PC-9 (cell line): ENCODE measurements around the gene SLC8A2. TPM values are rescaled to one million over a fixed set of nuclear protein-coding genes. Genes with fewer than 3 reads are reported as not detected.

Experiments used
- BruUV-seq: library from RNA; stranded (reverse); fragments of 400-500 nt; replicated peaks from 2 replicates; lab custom pipeline; 2021; lab: Mats Ljungman, UMichigan
- CTCF ChIA-PET: fragments of 300-600 bp; sonication (Branson Sonifier 250); formaldehyde crosslinking; loops from one replicate; lab custom pipeline; 2022; ENCODE audit warnings: antibody characterized with exemption; lab: Charles Lee
- POLR2A ChIA-PET: fragments of 300-600 bp; sonication (Branson Sonifier 250); formaldehyde crosslinking; loops from one replicate; lab custom pipeline; 2022; ENCODE audit warnings: antibody characterized with exemption; ENCODE audit not compliant: unreplicated experiment; lab: Charles Lee
- DNase-seq, 2 experiments: peaks; one replicate each; pipeline versions ENCODE4 v3.0.0 to v3.0.0-alpha.2; 2015 to 2022; ENCODE audit warnings: mixed read lengths in 1 of 2
- H2AFZ ChIP-seq: fragments of 200-600 bp; sonication (generic); 2 replicates; pipeline ENCODE4 v1.8.1; 2017; ENCODE audit warnings: antibody characterized with exemption
- H3F3A ChIP-seq: fragments of 200-600 bp; sonication (generic); 2 replicates; pipeline ENCODE4 v1.8.1; 2017; ENCODE audit warnings: antibody characterized with exemption, mild to moderate bottlenecking, low read depth; ENCODE audit not compliant: insufficient read depth
- H3K27ac ChIP-seq: fragments of 200-600 bp; sonication (generic); 2 replicates; pipeline ENCODE4 v1.6.1; 2016; ENCODE audit warnings: mixed run types
- H3K27me3 ChIP-seq: fragments of 200-600 bp; sonication (generic); 2 replicates; pipeline ENCODE4 v1.6.1; 2016; ENCODE audit warnings: low read depth, mixed run types; ENCODE audit not compliant: insufficient read depth
- H3K36me3 ChIP-seq: fragments of 200-600 bp; sonication (generic); 2 replicates; pipeline ENCODE4 v1.6.1; 2016; ENCODE audit warnings: low read depth, mixed run types
- H3K4me1 ChIP-seq: fragments of 200-600 bp; sonication (generic); replicated peaks from 2 replicates; pipeline ENCODE4 v1.6.1; 2016; ENCODE audit warnings: mixed run types; ENCODE audit not compliant: insufficient read depth
- H3K4me2 ChIP-seq: fragments of 200-600 bp; sonication (generic); 2 replicates; pipeline ENCODE4 v1.6.1; 2017; ENCODE audit warnings: mixed run types
- H3K4me3 ChIP-seq: fragments of 200-600 bp; sonication (generic); 2 replicates; pipeline ENCODE4 v1.6.1; 2016; ENCODE audit warnings: mixed run types
- H3K79me2 ChIP-seq: fragments of 200-600 bp; sonication (generic); 2 replicates; pipeline ENCODE4 v1.6.1; 2017; ENCODE audit warnings: low read depth, mixed run types
- H3K9me2 ChIP-seq: fragments of 200-600 bp; sonication (generic); 2 replicates; pipeline ENCODE4 v1.8.1; 2017; ENCODE audit warnings: mild to moderate bottlenecking; ENCODE audit not compliant: insufficient read depth
- H3K9me3 ChIP-seq: fragments of 200-600 bp; sonication (generic); 2 replicates; pipeline ENCODE4 v1.8.1; 2016; ENCODE audit warnings: low read depth; ENCODE audit not compliant: insufficient read depth
- H4K20me1 ChIP-seq: fragments of 200-600 bp; sonication (generic); 2 replicates; pipeline ENCODE4 v1.8.1; 2017; ENCODE audit not compliant: insufficient read depth
- CTCF ChIP-seq: fragments of 200-600 bp; sonication (generic); conservative IDR thresholded peaks from 2 replicates; pipeline ENCODE4 v1.6.1; 2017; ENCODE audit warnings: mixed run types, antibody characterized with exemption, mild to moderate bottlenecking, moderate library complexity
- EZH2 ChIP-seq: fragments of 200-600 bp; sonication (generic); IDR thresholded peaks from 2 replicates; pipeline ENCODE4 v1.8.0; 2017; ENCODE audit warnings: antibody characterized with exemption, low read depth
- intact Hi-C: fragments of 100-400 bp; cut with micrococcal nuclease; formaldehyde crosslinking; loops from one replicate; pipeline ENCODE4 v1.10.0; 2022; ENCODE audit not compliant: unreplicated experiment
- total RNA-seq: library from RNA; stranded (reverse); gene quantifications from 2 replicates; pipeline ENCODE4 v1.2.3, GENCODE V29; 2021

Gene SLC8A2
- total RNA-seq, 1 experiment from 2014 or later = not detected

- DNase-seq = no peak
- no TSS peak for BruUV-seq
- Histone ChIP-seq H2AFZ (no peak overlapping the region), H3K9me3 (no peaks in the 10 kb centered on the region), H3K27me3 (no peaks in the 10 kb centered on the region), H3K79me2 (peaks cover 53% of the 10 kb centered on the region), H3K4me2 (no peak overlapping the region), H3K4me1 (peaks cover 14% of the 10 kb centered on the region), H3F3A (no peaks in the 10 kb centered on the region), H4K20me1 (peaks cover 22% of the 10 kb centered on the region), H3K4me3 (no peak overlapping the region), H3K36me3 (no peaks in the 10 kb centered on the region), H3K9me2 (no peaks in the 10 kb centered on the region), H3K27ac (no peak overlapping the region)
- ChIA-PET CTCF (interaction anchor here (0.6 kb wide), 1 partner anchor 77 kb away, joined by 3 read pairs; no protein-coding TSS in a partner anchor), POLR2A (interaction anchor here (0.6 to 0.7 kb wide), 2 partner anchors 14 to 44 kb away, joined by 4 to 6 read pairs; no protein-coding TSS in a partner anchor)
- intact Hi-C loops = no loop called here
- no peak for TF ChIP-seq EZH2
- TF ChIP-seq CTCF = no peak
These were observed 37.0 kb upstream of the SLC8A2 start for GRCh38 chr19:47508721-47509120.

GRCh38 chr19:47507924-47508553 is 36.3 kb upstream of the SLC8A2 start:
- TF ChIP-seq EZH2 (no peak), CTCF (no peak)
- peaks cover 25% of the 10 kb centered on the region for H4K20me1 ChIP-seq
- no TSS peak for BruUV-seq

GRCh38 chr19:47507012-47507411 is 35.3 kb upstream of the SLC8A2 start:
- Histone ChIP-seq H3K4me3 (no peak overlapping the region), H3K27ac (no peak overlapping the region), H3K79me2 (peaks cover 36% of the 10 kb centered on the region), H3K36me3 (no peaks in the 10 kb centered on the region), H3K4me2 (no peak overlapping the region), H3K9me3 (no peaks in the 10 kb centered on the region), H3K9me2 (no peaks in the 10 kb centered on the region), H3K27me3 (no peaks in the 10 kb centered on the region), H3K4me1 (no peaks in the 10 kb centered on the region), H3F3A (no peaks in the 10 kb centered on the region), H4K20me1 (peaks cover 26% of the 10 kb centered on the region), H2AFZ (no peak overlapping the region)
- CTCF ChIA-PET = no interaction called here
- TF ChIP-seq EZH2 (no peak), CTCF (no peak)
- DNase-seq = no peak
- POLR2A ChIA-PET = interaction anchor here (0.6 kb wide), 1 partner anchor 18 kb away, joined by 3 read pairs; no protein-coding TSS in a partner anchor
- intact Hi-C loops = no loop called here
- no TSS peak for BruUV-seq

More at GRCh38 chr19:47507924-47508553, 36.3 kb upstream of the SLC8A2 start:
- peaks cover 8% of the 10 kb centered on the region for H3K4me1 ChIP-seq
- no peak overlapping the region for H3K27ac ChIP-seq
- H3K79me2 ChIP-seq = peaks cover 46% of the 10 kb centered on the region
- H3K4me3 ChIP-seq = no peak overlapping the region
- no peaks in the 10 kb centered on the region for H3K9me2 ChIP-seq
- H3K27me3 ChIP-seq = no peaks in the 10 kb centered on the region
- H3K4me2 ChIP-seq = no peak overlapping the region
- ChIA-PET POLR2A (no interaction called here), CTCF (no interaction called here)
- H3F3A ChIP-seq = no peaks in the 10 kb centered on the region
- no peak for DNase-seq
- H3K9me3 ChIP-seq = no peaks in the 10 kb centered on the region
- no peaks in the 10 kb centered on the region for H3K36me3 ChIP-seq
- H2AFZ ChIP-seq = no peak overlapping the region
- intact Hi-C loops = no loop called here
